HG03457 (cell line): Measurements from ENCODE around the gene NCOA3.
A peak's percentile ranks its signal among the peaks of the same experiment; 100 is the strongest.
"Not testable (repeated sequence)": the region's sequence is repeated elsewhere in the genome, so short reads cannot be mapped to it uniquely, and the experiment has no call there.

Experiments
- ATAC-seq: cut with Tn5 transposase; IDR thresholded peaks from one replicate; pipeline ENCODE4 v1.9.1; 2021; ENCODE audit warnings: moderate number of reproducible peaks; ENCODE audit not compliant: unreplicated experiment

NCOA3 gene

DNA sequence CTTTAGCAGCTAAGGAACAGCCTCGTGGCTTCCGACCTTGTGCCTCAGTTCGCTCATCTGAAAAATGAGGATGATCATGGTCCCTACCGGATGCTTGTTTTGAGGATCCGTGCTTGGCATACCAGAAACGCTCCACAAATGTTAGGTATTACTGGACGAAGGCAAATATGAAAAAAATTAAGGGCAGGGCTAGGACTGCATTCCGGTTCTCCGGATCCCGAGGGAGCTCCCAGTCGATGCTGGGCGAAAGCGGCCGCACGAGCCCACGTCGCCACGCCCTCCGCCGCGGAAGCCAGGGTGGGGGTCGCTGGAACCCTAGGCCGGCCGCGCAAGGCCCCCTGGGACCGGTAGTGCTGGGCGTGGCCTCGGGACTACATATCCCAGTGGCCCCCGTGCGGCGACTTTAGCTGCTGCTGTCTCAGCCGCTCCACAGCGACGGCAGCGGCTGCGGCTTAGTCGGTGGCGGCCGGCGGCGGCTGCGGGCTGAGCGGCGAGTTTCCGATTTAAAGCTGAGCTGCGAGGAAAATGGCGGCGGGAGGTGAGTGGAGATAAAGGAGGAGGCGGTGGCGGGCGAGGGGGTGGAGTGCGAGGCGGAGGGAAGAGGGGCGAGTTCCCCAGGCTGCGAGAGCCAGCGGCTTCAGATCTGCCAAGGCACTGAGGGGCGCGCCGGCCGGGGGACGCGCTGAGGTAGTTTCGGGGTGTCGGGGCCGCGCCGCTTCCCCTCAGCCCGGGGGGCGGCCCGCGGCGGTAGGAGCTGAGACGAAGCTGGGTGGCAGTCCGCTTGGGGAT is at the start of gene NCOA3:
Gene NCOA3 (plus strand): TSS at position 406 of the 789 bp plus-strand sequence. CDS start 120,361 bp downstream, outside the sequence.
- ATAC-seq = peak; percentile 51

DNA sequence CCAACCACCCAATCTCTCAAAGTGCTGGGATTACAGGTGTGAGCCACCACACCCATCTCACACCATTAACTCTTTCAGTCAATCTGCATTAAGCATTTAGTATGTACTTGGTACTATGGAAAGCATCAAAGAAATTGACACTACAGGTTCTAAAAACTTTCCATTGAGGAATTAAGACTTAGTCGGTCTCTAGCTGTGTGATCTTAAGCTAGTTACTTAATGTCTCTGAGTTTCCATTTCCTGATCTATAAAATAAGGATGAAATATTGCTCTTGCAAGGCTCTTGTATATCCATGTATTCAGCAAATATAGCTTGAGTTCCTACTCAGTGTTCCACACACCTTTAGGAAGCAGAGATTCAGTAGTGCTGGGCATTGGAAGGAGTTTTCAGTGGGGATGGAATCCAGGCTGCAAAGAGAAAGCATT is 48.9 kb upstream of the NCOA3 start:
- ATAC-seq = no peak

DNA sequence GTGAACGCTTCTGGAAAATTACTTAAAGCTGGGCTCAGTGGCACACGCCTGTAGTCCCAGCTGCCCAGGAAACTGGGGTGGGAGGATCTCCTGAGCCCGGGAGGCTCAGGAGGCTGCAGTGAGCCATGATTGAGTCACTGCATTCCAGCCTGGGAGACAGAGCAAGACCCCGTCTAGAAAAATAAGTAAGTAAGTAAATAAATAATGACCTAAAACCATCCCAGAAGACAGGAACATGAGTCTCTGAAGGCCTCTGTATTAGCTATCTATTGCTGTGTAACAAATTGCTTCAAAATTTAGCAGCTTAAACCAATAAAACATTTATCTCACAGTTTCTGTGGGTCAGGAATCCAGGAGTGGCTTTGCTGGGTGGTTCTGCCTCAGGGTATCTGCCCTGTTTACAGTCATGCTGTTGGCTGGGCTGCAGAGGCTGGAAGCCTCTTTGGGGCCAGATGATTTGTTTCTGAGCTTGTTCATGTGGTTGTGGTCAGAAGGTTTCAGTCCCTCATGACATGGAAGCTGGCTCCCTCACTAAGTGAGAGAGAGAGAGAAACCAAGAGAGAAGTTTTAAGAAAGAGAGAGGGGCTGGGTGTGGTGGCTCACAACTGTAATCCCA is 48.4 kb upstream of the NCOA3 start:
- ATAC-seq = peak; percentile 73

DNA sequence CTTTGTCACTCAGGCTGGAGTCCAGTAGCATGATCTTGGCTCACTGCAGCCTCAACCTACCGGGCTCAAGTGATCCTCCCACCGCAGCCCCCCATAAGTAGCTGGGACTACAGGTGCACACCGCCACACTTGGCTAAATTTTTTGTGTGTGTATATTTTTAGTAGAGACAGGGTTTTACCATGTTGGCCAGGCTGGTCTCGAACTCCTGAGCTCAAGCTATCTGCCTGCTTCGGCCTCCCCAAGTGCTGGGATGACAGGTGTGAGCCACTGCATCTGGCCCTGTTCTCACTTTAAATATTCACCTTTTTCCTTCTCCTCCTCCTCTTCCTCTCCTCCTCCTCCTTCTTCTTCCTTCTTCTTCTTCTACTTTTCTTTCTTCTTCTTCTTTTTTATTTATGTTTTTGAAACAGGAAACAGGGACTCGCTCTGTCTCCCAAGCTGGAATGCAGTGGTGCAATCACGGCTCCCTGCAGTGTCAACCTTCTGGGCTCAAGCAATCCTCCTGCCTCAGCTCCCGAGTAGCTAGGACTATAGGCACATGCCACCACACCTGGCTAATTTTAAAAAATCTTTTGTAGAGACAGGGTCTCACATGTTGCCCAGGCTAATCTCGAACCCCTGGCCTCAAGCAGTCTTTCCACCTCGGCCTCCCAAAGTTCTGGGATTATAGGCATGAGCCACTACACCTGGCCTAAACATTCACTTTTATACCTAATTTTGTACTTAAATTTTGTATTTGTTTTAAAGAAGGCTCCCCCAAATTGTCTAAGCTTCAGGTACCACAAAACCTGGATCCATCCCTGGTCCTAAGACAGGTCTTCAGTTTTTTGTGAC is 47.2 kb upstream of the NCOA3 start:
- no peak for ATAC-seq

DNA sequence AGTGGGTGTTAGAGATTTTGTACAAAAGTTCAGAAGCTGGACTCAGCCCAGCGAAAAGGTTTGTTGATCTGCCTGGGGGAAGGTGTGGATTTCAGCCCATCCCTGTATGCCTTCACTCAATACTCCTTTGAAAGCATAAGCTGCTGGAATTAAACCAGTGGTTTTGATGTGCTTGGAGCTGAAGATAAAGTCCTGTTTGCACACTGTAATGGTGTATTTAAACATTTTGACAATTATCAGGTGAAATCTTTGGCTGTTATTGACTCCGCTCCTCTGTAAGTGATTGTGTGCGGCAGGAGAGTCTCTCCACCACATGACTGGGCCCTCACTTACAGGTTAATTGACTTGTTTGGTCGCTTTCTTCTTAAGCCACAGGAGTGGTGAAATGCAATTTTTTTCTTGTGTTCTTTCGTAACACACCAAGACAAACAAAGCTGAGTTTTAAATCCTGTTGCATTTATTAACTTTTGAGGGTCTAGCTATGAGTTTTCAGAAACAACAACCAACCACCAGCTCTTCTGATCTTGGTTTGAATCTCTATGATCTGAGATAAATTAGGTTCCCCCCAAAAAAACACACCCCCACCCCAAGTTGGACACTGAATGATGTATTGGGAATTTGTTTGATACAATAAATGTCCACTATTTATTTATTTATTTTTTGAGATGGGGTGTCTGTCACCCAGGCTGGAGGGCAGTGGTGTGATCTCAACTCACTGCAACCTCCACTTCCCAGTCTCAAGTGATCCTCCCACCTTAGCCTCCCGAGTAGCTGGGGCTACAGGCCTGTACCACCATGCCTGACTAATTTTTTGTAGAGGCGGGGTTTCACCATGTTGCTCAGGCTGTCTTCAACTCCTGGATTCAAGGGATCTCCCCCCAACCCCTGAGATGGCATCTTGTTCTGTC is 46.3 kb upstream of the NCOA3 start:
- ATAC-seq = no peak

DNA sequence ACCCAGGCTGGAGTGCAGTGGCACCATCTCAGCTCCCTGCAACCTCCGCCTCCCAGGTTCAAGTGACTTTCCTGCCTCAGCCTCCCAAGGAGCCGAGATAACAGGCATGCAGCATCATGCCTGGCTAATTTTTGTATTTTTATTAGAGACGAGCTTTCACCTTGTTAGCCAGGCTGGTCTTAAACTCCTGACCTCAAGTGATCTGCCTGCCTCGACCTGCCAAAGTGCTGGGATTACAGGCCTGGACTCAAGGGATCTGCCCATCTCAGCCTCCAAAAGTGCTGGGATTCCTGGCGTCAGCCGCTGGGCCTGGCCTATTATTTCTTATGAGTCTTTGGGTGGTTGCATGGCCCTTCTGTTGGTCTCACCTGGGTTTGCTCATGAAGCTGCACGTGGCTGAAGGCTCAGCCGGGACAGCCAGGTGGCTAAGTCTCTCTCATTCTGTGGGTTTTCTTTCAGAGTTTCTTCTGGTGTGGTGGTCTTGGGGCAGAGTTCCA is 45.6 kb upstream of the NCOA3 start:
- no peak for ATAC-seq

DNA sequence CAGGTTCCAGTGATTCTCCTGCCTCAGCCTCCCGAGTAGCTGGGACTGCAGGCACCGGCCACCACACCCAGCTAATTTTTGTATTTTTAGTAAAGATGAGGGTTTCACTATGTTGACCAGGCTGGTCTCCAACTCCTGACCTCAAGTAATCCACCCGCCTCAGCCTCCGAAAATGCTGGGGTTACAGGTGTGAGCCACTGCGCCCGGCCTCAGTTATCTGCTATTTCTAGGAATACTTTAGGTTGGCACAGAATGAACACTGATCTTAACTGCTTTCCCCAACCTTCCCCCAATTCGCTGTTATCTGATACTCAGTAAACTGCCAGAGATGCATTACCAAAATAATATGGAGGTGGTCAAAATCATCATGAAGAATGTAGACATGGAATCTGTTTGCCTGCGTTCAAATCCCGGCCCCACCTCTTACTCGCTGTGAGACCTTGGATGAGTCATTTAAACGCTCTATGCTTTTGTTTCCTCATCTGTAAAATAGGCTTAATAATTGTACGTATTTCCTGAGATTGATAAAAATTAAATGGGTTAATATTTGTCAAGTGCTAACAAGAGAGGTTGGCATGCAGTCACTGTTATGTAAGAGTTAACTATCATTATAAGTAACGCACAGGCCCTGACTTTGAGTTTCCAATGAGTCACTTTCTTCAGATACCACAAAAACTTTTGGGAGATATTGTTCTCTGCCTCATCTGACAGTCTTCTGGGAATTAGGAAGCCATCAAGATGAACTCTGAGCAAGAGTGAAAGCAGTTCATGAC is 44.5 kb upstream of the NCOA3 start:
- ATAC-seq = no peak

DNA sequence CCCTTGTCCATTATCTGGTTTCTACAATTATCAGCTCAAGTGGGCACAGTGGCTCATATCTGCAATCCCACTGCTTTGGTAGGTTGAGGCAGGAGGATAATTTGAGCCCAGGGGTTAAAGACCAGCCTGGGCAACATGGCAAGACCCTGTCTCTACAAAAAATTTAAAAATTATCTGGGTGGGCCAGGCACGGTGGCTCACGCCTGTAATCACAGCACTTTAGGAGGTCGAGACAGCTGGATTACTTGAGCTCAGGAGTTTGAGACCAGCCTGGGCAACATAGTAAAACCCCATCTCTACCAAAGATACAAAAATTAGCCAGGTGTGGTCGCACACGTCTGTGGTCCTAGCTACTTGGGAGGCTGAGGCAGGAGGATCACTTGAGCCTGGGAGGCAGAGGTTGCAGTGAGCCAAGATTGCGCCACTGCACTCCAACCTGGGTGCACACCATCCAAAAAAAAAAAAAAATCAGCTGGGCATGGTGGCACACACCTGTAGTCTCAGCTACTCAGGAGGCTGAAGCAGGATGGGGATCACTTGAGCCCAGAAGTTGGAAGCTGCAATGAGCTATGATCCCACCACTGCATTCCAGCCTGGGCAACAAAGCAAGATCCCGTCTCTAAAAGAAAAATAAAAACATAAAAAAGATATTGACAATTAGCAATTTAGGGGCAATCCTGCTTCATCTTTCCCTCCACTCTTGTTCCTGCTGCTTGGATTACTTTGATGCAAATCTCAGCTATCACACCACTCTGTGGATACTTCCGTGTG is 43.2 kb upstream of the NCOA3 start:
- ATAC-seq = not testable (repeated sequence)

DNA sequence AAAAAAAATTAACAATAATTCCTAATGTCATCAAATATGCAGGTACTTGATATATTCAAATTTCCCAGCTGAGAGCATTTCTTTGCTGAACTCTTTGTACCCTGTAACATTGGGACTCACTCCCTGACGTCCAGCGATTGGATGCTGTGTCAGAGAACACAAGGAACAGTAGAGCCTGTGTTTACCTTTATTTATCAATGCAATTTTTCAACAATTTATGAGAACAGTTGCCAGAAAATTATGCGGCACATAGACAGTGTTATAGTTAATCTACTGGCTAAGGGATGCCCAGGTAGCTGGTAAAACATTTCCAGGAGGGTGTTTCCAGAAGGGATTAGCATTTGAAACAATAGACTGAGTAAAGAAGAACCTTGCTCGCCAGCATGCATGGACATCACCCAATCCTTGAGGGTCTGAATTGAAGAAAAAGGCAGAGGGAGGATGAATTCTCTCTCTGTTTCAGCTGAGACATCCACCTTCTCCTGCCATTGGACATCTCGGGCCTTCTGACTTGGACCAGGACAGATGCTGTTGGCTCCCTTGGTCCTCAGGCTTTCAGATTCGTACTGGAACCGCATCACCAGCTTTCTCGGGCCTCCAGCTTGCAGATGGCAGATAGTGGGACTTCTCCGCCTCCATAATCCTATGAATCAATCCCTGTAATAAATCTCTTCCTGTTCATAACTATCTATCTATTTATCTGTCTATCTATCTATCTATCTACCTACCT is 42.2 kb upstream of the NCOA3 start:
- ATAC-seq = no peak

DNA sequence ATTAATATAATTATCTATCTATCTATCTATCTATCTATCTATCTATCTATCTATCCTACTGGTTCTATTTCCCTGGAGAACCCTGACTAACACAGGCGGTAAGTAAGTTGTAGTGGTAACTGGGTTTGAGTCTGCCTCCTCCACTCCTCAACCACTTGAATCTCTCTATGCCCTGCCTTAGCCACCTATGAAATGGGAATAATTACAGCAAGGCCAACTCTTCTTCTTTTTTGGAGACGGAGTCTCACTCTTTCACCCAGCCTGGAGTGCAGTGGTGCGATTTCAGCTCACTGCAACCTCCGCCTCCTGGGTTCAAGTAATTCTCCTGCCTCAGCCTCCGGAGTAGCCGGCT is 41.0 kb upstream of the NCOA3 start:
- ATAC-seq = not testable (repeated sequence)

DNA sequence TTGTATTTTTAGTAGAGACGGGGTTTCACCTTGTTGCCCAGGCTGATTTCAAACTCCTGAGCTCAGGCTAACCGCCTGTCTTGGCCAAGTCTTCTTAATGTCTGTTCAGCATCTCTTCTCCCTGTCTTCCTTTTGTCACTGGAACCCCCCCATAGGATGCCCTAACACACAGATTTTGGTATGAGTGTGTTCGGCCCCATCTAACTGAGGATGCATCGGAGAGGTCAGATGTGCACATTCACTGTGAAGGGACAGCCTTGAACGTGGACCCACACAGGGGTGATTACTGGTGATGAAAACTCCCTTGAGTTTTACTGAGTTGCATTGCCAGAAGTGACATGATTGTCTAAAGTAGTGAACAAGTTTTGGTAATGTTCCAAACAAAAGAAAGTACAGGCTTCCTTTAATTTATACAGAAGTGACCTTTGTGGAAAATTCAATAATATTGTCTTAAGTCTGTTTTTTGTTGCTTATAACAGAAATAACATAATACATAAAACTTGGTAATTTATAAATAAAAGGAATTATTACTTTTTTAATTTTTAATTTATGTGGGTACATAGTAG is 40.5 kb upstream of the NCOA3 start:
- ATAC-seq = no peak

DNA sequence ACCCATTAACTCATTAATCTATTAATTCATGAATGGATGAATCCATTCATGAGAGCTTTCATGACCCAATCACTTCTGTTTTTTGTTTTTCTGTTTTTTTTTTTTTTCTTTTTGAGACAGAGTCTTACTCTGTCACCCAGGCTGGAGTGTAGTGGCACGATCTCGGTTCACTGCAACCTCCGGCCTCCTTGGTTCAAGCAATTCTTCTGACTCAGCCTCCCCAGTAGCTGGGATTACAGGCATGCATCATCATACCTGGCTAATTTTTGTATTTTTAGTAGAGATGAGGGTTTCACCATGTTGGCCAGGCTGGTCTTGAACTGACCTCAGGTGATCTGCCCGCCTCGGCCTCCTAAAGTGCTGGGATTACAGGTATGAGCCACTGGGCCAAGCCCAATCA is 39.8 kb upstream of the NCOA3 start:
- not testable (repeated sequence) for ATAC-seq

DNA sequence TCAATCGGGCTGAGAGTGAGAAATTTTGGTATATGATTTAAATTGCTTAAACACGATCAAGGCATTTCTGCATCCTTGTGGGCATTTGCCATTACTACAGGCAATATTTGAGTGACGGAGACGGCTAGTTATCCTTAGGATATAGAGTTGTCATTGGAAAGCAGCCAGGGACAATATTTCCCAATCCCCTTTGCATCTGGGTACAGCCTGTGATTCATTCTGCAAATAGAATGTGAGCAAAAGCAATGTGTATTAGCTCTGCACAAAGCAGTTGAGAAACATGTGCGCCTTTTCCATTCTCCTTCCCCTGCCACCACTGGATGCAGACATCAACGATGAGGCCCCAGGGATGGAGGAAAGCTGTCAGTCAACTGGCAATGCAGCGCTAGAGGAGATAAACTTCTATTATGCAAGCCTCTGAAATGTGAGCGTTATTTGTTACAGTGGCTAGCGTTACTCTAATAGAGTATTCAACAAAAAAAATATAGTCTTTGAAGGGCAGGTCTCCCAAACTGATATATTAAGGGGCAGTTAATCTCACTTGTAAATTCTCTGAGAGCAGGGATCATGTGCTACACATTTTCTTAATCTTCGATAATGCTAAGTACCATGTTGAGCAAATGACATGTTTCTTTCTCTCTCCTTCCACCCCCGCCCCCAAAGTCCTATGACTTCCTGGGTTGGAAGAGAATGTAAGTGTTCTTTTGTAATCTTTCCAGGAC is 37.1 kb upstream of the NCOA3 start:
- no peak for ATAC-seq

DNA sequence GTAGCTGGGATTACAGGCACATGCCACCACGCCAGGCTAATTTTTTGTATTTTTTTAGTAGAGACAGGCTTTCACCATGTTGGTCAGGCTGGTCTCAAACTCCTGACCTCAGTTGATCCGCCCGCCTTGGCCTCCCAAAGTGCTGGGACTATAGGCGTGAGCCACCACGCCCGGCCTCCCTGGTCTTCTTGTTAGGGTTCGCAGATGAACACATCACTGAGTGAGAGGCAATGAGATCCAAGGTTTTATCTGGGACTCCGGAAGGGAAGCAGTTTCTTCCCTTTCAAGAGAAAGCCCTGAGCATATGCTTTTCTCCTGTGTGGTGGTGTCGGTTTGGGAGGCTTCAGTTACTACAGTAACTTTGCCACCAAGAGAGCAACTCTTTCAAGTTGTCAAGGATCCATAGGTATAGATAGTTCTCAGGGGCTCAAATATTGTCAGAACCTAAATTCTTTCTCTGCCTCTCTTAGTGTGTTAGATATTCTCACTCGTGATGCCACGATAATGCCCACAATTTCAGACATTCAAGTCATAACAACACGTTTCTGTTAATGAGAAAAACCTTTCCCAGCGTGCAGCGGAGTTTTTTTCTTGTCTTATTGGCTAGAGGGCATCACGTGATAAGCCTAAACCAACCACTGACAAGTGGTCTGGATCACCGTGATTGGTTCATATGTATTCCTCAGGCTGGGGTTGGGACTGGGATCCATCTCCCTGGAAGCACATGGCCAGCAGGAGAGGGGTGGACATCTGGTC is 36.2 kb upstream of the NCOA3 start:
- no peak for ATAC-seq

DNA sequence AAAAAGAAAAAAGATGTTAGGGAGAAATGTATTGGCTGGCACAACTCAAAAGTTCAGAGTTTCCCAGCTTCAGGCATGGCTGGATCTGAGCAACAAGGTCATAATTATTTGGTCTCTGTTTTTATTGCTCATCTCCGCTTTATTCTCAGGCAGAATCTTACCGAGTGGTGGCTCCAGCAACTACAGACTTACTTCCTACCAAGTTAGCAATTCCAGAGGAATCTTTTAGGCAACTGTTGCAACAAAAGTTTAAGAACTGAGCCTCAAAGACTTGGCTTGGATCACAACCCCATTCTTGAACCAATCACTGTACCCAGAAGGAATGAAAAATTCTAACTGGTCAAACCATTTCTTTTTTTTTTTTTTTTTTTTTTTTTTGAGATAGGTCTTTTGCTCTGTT is 35.5 kb upstream of the NCOA3 start:
- ATAC-seq = no peak

DNA sequence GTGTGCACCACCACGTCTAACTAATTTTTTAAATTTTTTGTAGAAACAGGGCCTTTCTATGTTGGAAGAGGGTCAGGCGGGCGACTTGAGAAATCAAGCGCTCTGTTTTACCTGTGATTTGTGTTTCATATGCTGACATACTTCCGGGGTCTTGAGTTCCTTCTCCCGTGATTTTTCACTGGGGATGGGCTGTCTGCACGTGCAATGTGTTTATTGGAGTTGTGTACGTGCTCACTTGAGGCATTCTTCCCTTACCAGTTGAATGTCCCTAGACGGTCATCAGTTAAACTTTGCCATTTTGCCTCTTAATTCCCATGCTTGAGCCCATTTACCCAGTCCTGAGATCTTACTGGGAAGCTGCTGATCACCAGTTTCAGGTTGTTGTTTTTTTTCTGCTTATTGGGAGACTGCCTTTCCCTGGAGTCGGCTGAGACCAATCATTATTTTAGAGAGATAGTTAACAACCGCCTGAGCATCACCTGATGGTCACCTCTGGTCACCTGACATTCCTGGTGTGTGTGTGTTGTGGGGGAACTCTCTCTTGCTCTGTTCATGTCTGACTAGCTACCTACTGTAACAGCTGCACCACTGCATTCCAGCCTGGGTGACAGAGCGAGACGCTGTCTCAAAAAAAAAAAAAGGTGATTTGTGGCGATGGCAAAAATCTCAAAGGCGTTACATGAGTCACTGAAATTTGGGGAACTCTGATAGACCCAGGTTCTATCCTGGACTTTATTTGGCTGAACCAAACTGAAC is 34.8 kb upstream of the NCOA3 start:
- no peak for ATAC-seq
